ENCODE measurements around the gene DLG2. TPM values are rescaled to one million over a fixed set of nuclear protein-coding genes. Genes with fewer than 3 reads are reported as not detected.
"Not testable (repeated sequence)": the region's sequence is repeated elsewhere in the genome, so short reads cannot be mapped to it uniquely, and the experiment has no call there.

The DLG2 gene
- total RNA-seq, 1 experiment from 2014 or later, result 2.3 TPM

DNA sequence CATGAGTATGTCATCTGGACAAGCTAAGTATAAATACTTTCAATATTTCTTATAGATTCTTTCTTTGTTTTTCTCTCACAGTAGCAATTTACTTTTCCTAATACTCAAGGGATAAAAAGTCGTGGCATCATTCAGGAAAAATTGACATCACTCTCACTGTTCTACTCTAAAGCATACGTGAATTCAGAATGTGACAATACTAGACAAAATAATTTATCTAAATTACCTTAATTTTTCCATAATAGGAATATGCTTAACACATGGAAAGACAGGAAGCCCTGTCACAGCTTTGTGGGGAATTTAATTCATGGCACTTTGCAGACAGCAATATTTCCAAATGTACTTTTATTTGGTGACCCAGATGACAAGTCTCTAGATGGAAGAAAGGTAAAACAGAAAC, 394.6 kb downstream of the DLG2 start:
- no peak for DNase-seq (ENCODE audit: low read depth)

DNA sequence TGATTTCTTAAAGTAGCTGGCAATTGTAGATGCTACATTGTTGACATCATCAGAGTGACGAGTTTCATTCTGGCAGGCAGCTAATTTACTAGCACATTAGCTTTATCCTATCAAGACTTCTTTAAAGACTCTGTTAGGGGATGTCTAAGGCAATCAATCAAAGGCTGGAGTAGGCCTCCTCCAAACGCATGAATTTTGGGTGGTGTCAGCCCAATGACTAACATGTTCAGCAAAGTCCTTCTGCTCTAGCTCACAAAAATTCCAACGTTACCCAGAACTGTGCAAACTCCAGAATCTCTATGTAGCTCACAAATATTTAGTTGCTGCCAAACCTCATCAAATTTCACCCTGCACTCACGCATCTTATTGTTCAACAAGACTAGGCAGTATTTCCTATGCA, 395.6 kb downstream of the DLG2 start:
- no peak for DNase-seq (ENCODE audit: low read depth)

DNA sequence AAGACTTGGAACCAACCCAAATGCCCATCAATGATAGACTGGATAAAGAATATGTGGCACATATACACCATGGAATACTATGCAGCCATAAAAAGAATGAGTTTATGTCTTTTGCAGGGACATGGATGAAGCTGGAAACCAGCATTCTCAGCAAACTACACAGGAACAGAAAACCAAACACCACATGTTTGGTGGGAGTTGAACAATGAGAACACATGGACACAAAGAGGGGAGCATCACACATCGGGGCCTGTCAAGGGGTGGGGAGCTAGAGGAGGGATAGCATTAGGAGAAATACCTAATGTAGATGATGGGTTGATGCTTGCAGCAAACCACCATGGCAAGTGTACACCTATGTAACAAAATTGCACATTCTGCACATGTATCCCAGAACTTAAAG, 397.4 kb downstream of the DLG2 start:
- DNase-seq (ENCODE audit: low read depth), result not testable (repeated sequence)

DNA sequence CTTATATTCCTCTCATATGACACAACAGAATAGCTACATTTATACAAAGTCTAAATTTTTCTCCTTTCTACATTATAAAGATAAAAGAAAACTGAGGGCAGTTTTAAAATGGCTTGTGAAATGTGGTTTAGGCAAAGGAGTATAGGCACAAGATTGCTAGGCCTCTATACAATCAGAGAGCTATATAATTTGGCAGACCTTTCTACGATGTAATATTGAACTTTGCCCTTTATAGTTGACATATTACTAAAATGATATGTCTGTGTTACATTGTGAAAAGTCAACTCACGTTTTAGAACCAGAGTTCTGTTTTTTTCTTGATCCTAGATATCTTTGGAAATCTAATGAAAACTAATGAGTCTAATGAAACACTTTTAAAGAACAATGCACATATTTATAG, 430.2 kb downstream of the DLG2 start:
- no peak for DNase-seq (ENCODE audit: low read depth)

DNA sequence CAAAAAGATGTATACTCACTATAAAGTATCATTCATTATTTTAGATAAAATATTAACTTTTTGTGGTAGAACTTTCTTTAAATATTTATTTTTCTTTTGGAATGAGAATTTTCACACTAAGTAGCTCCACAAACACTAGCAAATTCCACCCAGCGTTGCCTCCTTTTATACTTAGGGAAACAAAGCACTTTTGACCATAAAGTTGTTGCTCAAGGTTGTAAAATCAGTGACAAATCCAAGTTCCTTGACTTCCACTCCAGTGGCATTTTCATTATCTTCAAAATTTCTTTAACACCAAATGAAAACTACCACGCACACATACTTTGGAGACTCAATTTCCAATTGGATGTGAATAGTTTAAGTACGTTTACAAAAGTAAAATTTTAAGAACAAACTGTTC, 431.2 kb downstream of the DLG2 start:
- DNase-seq (ENCODE audit: low read depth), result no peak

DNA sequence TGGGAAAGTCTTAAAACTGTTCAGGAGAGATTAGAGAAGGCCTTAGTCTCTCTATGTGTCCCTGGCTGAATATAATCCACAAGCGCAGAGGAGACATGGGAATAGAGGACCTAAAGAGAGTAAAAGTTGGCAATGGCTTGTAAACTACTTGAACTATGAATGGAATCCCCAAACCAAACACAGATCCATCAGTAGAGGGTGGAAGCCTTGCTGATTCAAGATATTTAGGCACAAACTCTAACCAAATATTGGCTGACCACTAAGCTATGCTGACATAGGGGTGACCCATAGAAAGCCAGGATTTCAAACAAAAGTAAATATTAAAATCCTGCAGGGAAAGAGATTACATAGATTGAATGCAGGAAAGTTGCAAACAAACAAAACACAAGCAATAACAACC, 439.2 kb downstream of the DLG2 start:
- no peak for DNase-seq (ENCODE audit: low read depth)

DNA sequence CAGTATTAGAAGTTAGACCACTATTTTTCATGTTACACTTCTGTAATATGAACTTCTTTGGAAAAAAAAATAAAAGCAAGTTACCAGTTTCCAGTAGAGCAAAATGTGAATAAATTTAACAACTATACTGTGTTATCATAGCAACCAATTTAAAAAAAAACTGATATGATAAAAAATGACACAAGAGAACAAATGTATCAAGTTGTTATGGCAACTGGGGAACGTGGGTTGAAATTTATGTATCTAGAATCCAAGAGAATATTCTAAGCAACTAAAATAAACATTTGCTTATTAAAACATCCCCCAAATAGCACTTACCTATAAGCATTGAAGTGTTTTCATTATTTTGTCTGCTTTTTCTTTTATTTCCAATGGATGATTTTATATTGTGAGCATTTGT, 442.4 kb downstream of the DLG2 start:
- no peak for DNase-seq (ENCODE audit: low read depth)

- no peak for DNase-seq (ENCODE audit: low read depth)
These were observed 444.4 kb downstream of the DLG2 start for GRCh38 chr11:85182441-85183387.

DNA sequence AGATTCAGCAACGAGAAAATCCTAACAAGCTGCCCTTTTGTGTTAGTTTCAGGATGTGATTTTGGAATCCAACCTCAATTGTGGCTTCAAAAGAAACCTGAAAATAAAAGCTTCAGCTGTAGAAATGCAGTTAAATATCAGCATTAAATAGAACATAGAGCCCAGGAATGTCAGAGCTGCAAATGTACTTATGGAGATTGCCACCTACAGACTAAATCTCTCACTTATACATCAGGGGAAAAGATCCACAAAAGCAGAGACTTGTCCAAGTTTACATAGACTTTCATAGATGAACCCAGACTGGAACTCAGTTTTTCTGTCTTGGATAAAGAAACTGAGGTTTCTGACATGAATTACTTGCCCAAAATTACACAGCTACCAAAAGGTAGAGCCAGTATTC, 446.6 kb downstream of the DLG2 start:
- no peak for DNase-seq (ENCODE audit: low read depth)

DNA sequence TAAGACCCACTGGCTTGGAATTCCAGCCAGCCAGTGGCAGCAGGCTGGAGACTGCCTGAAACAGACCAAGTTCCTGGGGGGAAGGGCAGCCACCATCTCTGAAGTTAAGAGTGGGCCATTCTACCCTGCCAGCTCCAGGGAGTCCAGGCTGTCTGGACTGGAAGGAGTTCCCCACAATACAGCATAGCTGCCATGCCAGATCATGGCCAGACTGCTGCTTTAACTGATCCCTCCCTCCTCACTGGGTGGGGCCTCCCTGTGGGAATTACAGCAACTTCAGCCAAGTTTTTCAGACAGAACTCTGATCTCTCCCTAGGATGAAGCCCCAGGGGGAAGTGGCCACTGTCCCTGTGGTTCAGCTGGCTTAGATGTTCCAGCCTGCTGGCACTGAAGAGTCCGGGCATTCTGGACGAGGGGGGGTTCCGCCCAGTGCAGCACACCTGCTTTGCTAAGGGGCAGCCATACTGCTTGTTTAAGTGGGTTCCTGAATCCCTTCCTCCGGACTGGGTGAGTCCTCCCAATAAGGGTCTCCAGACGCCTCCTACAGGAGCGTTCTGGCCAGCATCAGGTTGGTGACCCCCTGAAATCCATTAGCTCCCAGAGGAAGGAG, 455.4 kb downstream of the DLG2 start:
- DNase-seq (ENCODE audit: low read depth), result no peak

GRCh38 chr11:85170184-85170583, 457.0 kb downstream of the DLG2 start:
- no peak for DNase-seq (ENCODE audit: low read depth)

DNA sequence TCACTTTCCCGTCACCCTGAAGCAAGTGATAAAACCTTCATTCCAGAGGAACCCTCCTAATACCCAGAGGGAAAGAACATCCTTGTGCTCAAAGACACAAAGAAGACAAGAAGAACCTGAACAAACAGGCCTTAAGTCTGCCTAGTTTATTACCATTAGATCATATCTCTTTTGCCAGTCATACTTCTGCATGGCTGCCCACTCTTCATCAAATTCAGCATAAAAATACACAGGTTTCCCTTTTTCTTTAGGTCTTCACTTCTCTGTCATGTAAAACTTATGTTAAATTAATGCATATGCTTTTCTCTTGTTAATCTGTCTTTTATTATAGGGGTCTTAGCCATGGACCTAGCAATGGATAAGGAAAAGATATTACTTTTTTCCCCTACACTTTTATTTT, 459.7 kb downstream of the DLG2 start:
- no peak for DNase-seq (ENCODE audit: low read depth)

DNA sequence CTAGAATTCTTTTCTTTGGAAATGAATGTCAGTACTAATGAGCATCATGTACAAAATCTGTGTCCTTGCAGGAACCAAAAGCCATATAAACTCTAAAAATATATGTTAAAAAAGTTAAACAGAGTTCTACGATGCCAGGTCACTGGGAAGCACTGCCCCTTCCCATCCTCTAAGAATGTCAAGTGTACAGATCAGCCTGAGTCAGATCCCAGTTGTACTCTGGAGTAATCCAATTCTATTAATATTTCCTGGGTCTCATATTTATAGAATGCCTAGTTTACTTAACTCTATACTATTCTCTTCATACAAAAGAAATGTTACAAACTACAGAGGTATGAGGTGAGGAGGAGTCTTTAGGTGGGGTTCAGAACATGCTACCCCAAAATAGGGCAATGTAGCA, 460.1 kb downstream of the DLG2 start:
- no peak for DNase-seq (ENCODE audit: low read depth)

GRCh38 chr11:85165819-85166218, 461.3 kb downstream of the DLG2 start:
- DNase-seq (ENCODE audit: low read depth), result no peak

- DNase-seq (ENCODE audit: low read depth), result no peak
These were observed 462.4 kb downstream of the DLG2 start for GRCh38 chr11:85164743-85165142.

DNA sequence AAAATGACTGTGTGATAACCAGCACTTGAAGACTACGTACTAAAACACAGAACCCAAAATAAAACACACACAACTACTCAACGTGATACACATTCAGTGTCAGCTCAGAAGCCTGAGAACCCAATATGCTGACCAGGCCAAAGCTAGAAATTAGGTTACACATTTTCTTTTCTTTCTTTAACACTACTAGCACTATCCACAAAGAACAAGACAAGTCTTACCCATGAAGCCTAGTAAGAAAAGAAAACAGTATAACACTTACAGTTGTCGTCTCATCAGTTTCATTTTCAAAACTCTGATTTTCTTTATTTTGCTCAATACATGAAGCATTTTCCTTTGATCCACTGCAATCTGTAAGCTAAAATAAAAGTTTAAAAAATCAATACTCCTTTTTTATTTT, 472.9 kb downstream of the DLG2 start:
- DNase-seq (ENCODE audit: low read depth), result no peak

- DNase-seq (ENCODE audit: low read depth), result no peak
These were observed 489.5 kb downstream of the DLG2 start for GRCh38 chr11:85137597-85137996.

- no peak for DNase-seq (ENCODE audit: low read depth)
These were observed 493.5 kb downstream of the DLG2 start for GRCh38 chr11:85133636-85134035.

DNA sequence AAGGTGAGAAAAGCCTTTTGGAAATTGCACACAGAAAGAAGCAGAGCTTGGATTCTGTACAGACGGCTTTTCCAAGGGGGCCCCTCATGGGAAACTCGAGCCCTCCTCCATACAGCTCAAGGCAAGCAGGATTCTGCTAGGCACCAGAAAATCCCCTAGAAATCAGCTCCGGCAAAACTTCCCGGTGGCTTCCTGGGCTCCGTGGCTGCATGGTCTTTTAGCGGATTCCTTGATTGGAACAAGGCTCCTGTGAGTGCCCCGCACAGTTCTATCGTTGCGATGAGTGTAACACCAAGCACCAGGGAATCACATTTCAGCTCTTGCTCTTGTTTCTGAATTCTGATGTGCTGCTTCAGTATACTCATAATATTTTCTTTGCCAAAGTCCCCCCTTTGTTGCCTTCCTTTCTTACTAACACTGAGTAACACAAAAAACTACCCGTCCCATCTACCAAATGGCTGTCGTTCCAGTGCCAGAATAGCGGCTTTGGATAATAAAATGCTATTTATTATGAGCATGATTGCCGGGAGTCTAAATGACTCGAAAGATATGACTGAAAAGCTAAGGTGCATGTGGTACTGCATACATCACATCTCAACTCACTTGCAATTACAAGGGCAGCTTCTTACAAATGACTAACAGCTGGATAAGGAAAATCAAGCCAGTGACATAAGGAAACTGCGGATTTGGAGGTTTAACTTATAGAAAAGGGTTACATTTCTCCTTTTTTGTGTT, 494.1 kb downstream of the DLG2 start:
- DNase-seq (ENCODE audit: low read depth), result no peak

GRCh38 chr11:85127349-85127748, 499.8 kb downstream of the DLG2 start:
- DNase-seq (ENCODE audit: low read depth), result no peak

- no peak for DNase-seq (ENCODE audit: low read depth)
These were observed 503.4 kb downstream of the DLG2 start for GRCh38 chr11:85123752-85124231.

DNA sequence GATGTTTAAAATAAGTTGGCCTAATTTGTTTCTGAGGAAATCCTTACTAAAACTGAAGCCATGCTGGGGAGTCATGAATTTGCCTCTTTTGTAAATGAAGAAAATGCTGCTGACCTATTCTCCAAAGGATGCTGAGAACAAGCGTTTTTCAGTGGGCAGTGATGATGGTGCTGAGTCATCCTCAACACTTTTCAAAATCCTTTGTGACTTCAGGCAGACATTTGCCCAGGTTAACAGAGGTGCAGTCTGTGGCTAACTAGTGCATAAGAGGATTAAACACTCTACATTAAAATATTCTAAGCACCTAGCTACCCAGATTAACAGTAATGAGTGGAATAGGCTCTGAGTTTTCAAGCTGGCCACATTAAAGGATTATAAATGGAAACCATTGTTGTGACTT, 509.0 kb downstream of the DLG2 start:
- no peak for DNase-seq (ENCODE audit: low read depth)

- no peak for DNase-seq (ENCODE audit: low read depth)
These were observed 511.3 kb downstream of the DLG2 start for GRCh38 chr11:85115798-85116197.
